ENCODE measurements around the gene LRP6. TPM values are rescaled to one million over a fixed set of nuclear protein-coding genes. Genes with fewer than 3 reads are reported as not detected.
"Not testable (repeated sequence)": the region's sequence is repeated elsewhere in the genome, so short reads cannot be mapped to it uniquely, and the experiment has no call there.

The LRP6 gene
- total and polyA plus RNA-seq, 2 of the 8 experiments (the other 6 are each of a cell fraction or from before 2014, with no cell fraction given): 53.6 to 73.2 TPM

DNA sequence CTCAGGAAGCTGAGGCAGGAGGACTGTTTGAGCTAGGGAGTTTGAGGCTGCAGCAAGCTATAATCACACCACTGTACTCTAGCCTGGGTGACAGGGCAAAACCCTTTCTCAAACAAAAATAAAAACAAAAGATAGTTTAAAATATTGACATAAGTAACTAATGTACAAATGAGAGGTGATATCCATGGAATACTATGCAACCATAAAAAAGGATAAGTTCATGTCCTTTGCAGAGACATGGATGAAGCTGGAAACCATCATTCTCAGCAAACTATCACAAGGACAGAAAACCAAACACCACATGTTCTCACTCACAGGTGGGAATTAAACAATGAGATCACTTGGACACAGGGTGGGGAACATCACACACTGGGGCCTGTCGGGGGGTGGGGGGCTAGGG lies 122.3 kb downstream of the LRP6 start:
- H3K4ac ChIP-seq (replicated peaks; ENCODE audit: insufficient read length, low read depth, low read length); H3K79me1 ChIP-seq (ENCODE audit: low read depth, low read length); H3K23me2 ChIP-seq (ENCODE audit: low read depth, low read length); H4K8ac ChIP-seq (ENCODE audit: extremely low read depth, insufficient read depth, low read length); H3K4me3 ChIP-seq (ENCODE audit: extremely low read depth in 1 of 4, insufficient read depth in 2 of 4, low read depth in 3 of 4, low read length in 4 of 4); H2AK5ac ChIP-seq (ENCODE audit: low read depth, low read length); H2BK5ac ChIP-seq (ENCODE audit: low read depth, low read length); H3K27ac ChIP-seq (ENCODE audit: low read depth, low read length); H3K27me3 ChIP-seq (replicated peaks in 1 of 4; ENCODE audit: control insufficient read depth in 3 of 4, extremely low read depth in 1 of 4, insufficient read depth in 3 of 4, low read length in 3 of 4); H3K14ac ChIP-seq (ENCODE audit: insufficient read length); H4K5ac ChIP-seq (ENCODE audit: insufficient read length, low read depth, low read length); H3K9ac ChIP-seq (replicated peaks in 1 of 4; ENCODE audit: extremely low read depth in 1 of 4, low read depth in 3 of 4, low read length in 3 of 4); H4K91ac ChIP-seq (replicated peaks; ENCODE audit: insufficient read length, low read length); DNase-seq (ENCODE audit: low read depth in 1 of 2, low spot score in 2 of 2); H2BK20ac ChIP-seq (ENCODE audit: low read length); H3K4me2 ChIP-seq (ENCODE audit: insufficient read depth in 1 of 2, low read depth in 2 of 2, low read length in 2 of 2); H2BK12ac ChIP-seq (ENCODE audit: low read depth, low read length); H3K79me2 ChIP-seq (ENCODE audit: control insufficient read depth in 1 of 2, insufficient read depth in 2 of 2, low read length in 2 of 2); FAIRE-seq; H3K9me3 ChIP-seq (ENCODE audit: insufficient read depth in 2 of 2, low read depth in 1 of 2, low read length in 1 of 2); H2BK120ac ChIP-seq (replicated peaks; ENCODE audit: low read depth, low read length); H3K23ac ChIP-seq (ENCODE audit: insufficient read length); H3K18ac ChIP-seq (ENCODE audit: extremely low read depth, low read length); H2AFZ ChIP-seq (ENCODE audit: low read length); H3K4me1 ChIP-seq (replicated peaks in 1 of 4; ENCODE audit: control insufficient read depth in 3 of 4, insufficient read depth in 4 of 4, low read length in 3 of 4); POLR2A ChIA-PET (ENCODE audit: partially characterized antibody); H3K56ac ChIP-seq (replicated peaks; ENCODE audit: insufficient read length, low read depth, low read length); H2BK15ac ChIP-seq (ENCODE audit: low read length); H4K20me1 ChIP-seq (replicated peaks in 1 of 2; ENCODE audit: control insufficient read depth in 1 of 2, insufficient read depth in 2 of 2, low read length in 2 of 2): not testable (repeated sequence)
- peaks cover 2 to 29% (median 14%) of the 10 kb centered on the region in 4 experiments; a peak in 7 of 8 replicates for H3K36me3 ChIP-seq (ENCODE audit: control insufficient read depth in 2 of 4, insufficient read depth in 4 of 4, low read length in 3 of 4)
- WGBS, 2 experiments (ENCODE audit: extremely low coverage in 1 of 2, insufficient coverage in 1 of 2, insufficient read length in 1 of 2, insufficient replicate concordance in 2 of 2, low coverage in 1 of 2, low lambda C conversion rate in 2 of 2, missing lambda C conversion rate in 1 of 2): 67% methylated on average over 1 of the region's 1 CpG; no CpG with 5 or more reads in 1 of the 2 experiments
- CTCF ChIA-PET (ENCODE audit: partially characterized antibody): interaction anchor here (0.8 kb wide), 1 partner anchor 56 kb away, joined by 3 read pairs; no protein-coding TSS in a partner anchor

Measured in H1 (cell line).